Activated CD4-positive, alpha-beta T cell treated with anti-CD3 and anti-CD28 coated beads, Interleukin-10, Interleukin-2, amounts not matched to agents 100 ng/mL and 50 ng/mL, durations not matched to agents 16 hours and 8 hours (primary cell): Measurements from ENCODE around the gene CNTROB.

Source experiments
- DNase-seq: peaks from one replicate; pipeline ENCODE4 v3.0.0-alpha.2; 2020

Gene CNTROB

DNA sequence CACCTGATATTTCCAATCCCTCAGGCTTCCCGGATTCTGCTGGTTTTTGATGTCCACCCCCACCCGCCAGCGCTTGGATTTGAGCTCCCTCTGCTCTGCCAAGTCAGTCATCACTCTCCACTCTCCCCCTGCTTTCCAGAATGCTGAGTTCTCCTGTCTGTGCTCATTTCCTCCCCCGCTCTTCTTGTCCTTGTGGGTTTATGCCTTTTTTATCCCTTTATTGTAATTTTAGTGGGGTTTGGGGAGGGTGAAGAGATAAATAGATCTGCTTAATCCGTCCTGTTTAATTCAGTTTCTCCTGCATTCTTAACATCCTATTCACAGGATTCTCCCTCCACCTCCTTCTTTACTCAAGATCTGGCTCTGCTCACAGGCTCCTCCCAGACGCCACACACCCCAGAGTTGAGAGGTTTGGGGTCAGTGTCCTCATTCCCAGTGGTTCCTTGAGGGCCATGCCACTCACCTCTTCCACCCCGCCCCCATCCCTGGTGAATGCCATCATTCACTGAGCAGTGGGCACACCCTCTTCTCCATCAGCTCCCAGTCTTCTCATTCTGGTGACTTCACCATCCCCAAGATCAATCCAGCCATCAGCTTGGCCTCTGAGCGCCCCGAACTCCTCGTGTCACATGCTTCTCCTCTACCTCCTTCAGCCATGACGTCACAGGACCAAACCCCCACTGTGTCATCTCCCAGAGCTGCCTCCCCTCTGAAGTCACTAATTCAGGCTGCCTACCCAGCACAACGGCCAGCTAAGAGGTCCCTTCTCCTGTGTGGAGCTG lies 55.3 kb downstream of the CNTROB start:
- DNase-seq: no peak

- peak; percentile 92 for DNase-seq
Measured at GRCh38 chr17:7988750-7989178, 56.8 kb downstream of the CNTROB start.

GRCh38 chr17:7989781-7990655 lies 58.0 kb downstream of the CNTROB start:
- peak; percentile 93 for DNase-seq

DNA sequence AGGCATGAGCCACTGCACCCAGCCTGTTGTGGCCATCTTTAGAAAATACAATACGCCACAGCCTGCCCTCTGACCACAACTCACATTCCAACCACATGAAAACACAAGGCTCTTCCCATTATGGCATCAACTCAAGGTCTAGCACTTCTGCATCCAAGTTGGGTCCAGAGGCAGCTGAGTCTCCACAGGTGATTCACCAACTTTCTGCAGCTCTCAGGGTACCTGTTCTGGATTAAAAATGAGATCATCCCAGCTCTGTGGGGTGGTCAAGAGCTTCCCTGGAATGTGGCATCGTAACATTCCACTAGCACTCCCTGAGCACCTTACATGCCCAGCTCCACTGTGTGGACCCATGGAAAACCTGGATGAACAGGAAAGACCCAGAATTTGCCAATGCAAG lies 60.5 kb downstream of the CNTROB start:
- no peak for DNase-seq

- DNase-seq: no peak
Measured at GRCh38 chr17:7992924-7993323, 60.9 kb downstream of the CNTROB start.

GRCh38 chr17:7993972-7994589 lies 62.1 kb downstream of the CNTROB start:
- no peak for DNase-seq

GRCh38 chr17:7995724-7996123 lies 63.7 kb downstream of the CNTROB start:
- DNase-seq: no peak

GRCh38 chr17:7997186-7997585 lies 65.2 kb downstream of the CNTROB start:
- DNase-seq: peak; percentile 49
